H1 (cell line): ENCODE results near the gene AKAP12. TPM values are rescaled to one million over a fixed set of nuclear protein-coding genes. Genes with fewer than 3 reads are reported as not detected.

Experiments
- CTCF ChIA-PET: fragments of 300-600 bp; sonication (Branson Sonifier 250); formaldehyde crosslinking; loops from one replicate; lab custom pipeline; 2021; ENCODE audit not compliant: partially characterized antibody; lab: Charles Lee
- POLR2A ChIA-PET: fragments of 300-600 bp; sonication (Branson Sonifier 250); formaldehyde crosslinking; loops from one replicate; lab custom pipeline; 2021; ENCODE audit warnings: inconsistent platforms; ENCODE audit not compliant: partially characterized antibody; lab: Charles Lee
- DNase-seq, 2 experiments: peaks; one replicate each; pipeline versions ENCODE4 v3.0.0 to v3.0.0-alpha.2; 2010 to 2022; ENCODE audit warnings: low spot score in 2 of 2, low read depth in 1 of 2, mixed read lengths in 1 of 2
- FAIRE-seq: peaks from 2 replicates; lab custom pipeline; 2011; peaks lifted over from hg19 to GRCh38; lab: Jason Lieb, UNC
- H2AFZ ChIP-seq: 2 replicates; pipeline ENCODE4 v1.8.1; 2012; ENCODE audit warnings: low read length, inconsistent platforms
- H2AK5ac ChIP-seq: 2 replicates; pipeline ENCODE4 v1.6.1; 2013; ENCODE audit warnings: low read depth, low read length
- H2BK120ac ChIP-seq: replicated peaks from 2 replicates; pipeline ENCODE3; 2013; ENCODE audit warnings: low read depth, low read length, inconsistent platforms
- H2BK12ac ChIP-seq: 2 replicates; pipeline ENCODE4 v1.6.1; 2013; ENCODE audit warnings: low read depth, low read length
- H2BK15ac ChIP-seq: 2 replicates; pipeline ENCODE4 v1.6.1; 2013; ENCODE audit warnings: low read length
- H2BK20ac ChIP-seq: 2 replicates; pipeline ENCODE4 v1.6.1; 2013; ENCODE audit warnings: low read length
- H2BK5ac ChIP-seq: 2 replicates; pipeline ENCODE4 v1.6.1; 2013; ENCODE audit warnings: low read depth, low read length
- H3K14ac ChIP-seq: 2 replicates; pipeline ENCODE4 v1.6.1; 2013; ENCODE audit warnings: inconsistent platforms; ENCODE audit not compliant: insufficient read length
- H3K18ac ChIP-seq: 2 replicates; pipeline ENCODE4 v1.6.1; 2013; ENCODE audit warnings: low read length; ENCODE audit errors: extremely low read depth
- H3K23ac ChIP-seq: 2 replicates; pipeline ENCODE4 v1.6.1; 2013; ENCODE audit warnings: inconsistent platforms; ENCODE audit not compliant: insufficient read length
- H3K23me2 ChIP-seq: 2 replicates; pipeline ENCODE4 v1.6.1; 2013; ENCODE audit warnings: low read depth, low read length
- H3K27ac ChIP-seq: 2 replicates; pipeline ENCODE4 v1.6.1; 2011; ENCODE audit warnings: low read depth, low read length, inconsistent platforms
- H3K27me3 ChIP-seq, 4 experiments: replicated peaks in 1 of 4; 1 replicate in 1 of 4; 2 replicates in 3 of 4; pipeline versions ENCODE4 v1.6.1 to v1.8.1; 2011 to 2013; ENCODE audit warnings: low read length in 3 of 4, mild to moderate bottlenecking in 3 of 4, inconsistent platforms in 2 of 4, mixed read lengths in 2 of 4, moderate library complexity in 1 of 4; ENCODE audit not compliant: control insufficient read depth in 3 of 4, insufficient read depth in 3 of 4; ENCODE audit errors: extremely low read depth in 1 of 4
- H3K36me3 ChIP-seq, 4 experiments: 2 replicates each; pipeline versions ENCODE4 v1.6.1 to v1.8.1; 2011 to 2013; ENCODE audit warnings: mild to moderate bottlenecking in 4 of 4, low read length in 3 of 4, moderate library complexity in 2 of 4, control low read depth in 1 of 4, inconsistent platforms in 1 of 4; ENCODE audit not compliant: insufficient read depth in 4 of 4, control insufficient read depth in 2 of 4
- H3K4ac ChIP-seq: replicated peaks from 2 replicates; pipeline ENCODE3; 2013; ENCODE audit warnings: low read length, low read depth, mixed read lengths, inconsistent platforms; ENCODE audit not compliant: insufficient read length
- H3K4me1 ChIP-seq, 4 experiments: replicated peaks in 1 of 4; 1 replicate in 1 of 4; 2 replicates in 3 of 4; pipeline versions ENCODE4 v1.6.1 to v1.8.1; 2011 to 2013; ENCODE audit warnings: low read length in 3 of 4, inconsistent platforms in 2 of 4, mixed read lengths in 1 of 4; ENCODE audit not compliant: insufficient read depth in 4 of 4, control insufficient read depth in 3 of 4
- H3K4me2 ChIP-seq, 2 experiments: 2 replicates each; pipeline versions ENCODE4 v1.6.1 to v1.8.1; 2011 to 2013; ENCODE audit warnings: low read depth in 2 of 2, low read length in 2 of 2, control low read depth in 1 of 2, inconsistent platforms in 1 of 2, mild to moderate bottlenecking in 1 of 2; ENCODE audit not compliant: insufficient read depth in 1 of 2
- H3K4me3 ChIP-seq, 4 experiments: fragments of 200-600, 300-600 bp in 1 of 4; sonication (generic), shearing (Covaris generic), sonication (Bioruptor Twin) in 1 of 4; 2 replicates each; pipeline versions ENCODE4 v1.5.1 to v1.8.1; 2011 to 2016; ENCODE audit warnings: low read length in 4 of 4, low read depth in 3 of 4, control low read depth in 2 of 4, inconsistent platforms in 2 of 4, mild to moderate bottlenecking in 2 of 4, mixed read lengths in 1 of 4, moderate library complexity in 1 of 4; ENCODE audit not compliant: insufficient read depth in 2 of 4; ENCODE audit errors: extremely low read depth in 1 of 4
- H3K56ac ChIP-seq: replicated peaks from 2 replicates; pipeline ENCODE3; 2013; ENCODE audit warnings: low read depth, mild to moderate bottlenecking, mixed read lengths, low read length, inconsistent platforms; ENCODE audit not compliant: insufficient read length
- H3K79me1 ChIP-seq: 2 replicates; pipeline ENCODE4 v1.6.1; 2013; ENCODE audit warnings: low read depth, low read length, control low read depth
- H3K79me2 ChIP-seq, 2 experiments: 2 replicates each; pipeline versions ENCODE4 v1.6.1 to v1.8.1; 2012 to 2013; ENCODE audit warnings: low read length in 2 of 2, mild to moderate bottlenecking in 2 of 2, inconsistent platforms in 1 of 2; ENCODE audit not compliant: insufficient read depth in 2 of 2, control insufficient read depth in 1 of 2
- H3K9ac ChIP-seq, 4 experiments: replicated peaks in 1 of 4; 1 replicate in 1 of 4; 2 replicates in 3 of 4; pipeline versions ENCODE4 v1.6.1 to v1.8.1; 2011 to 2013; ENCODE audit warnings: low read depth in 3 of 4, low read length in 3 of 4, control low read depth in 2 of 4, mild to moderate bottlenecking in 2 of 4, moderate library complexity in 2 of 4, inconsistent platforms in 1 of 4; ENCODE audit errors: extremely low read depth in 1 of 4
- H3K9me3 ChIP-seq, 2 experiments: 2 replicates each; pipeline versions ENCODE4 v1.6.1 to v1.8.1; 2012 to 2013; ENCODE audit warnings: mild to moderate bottlenecking in 2 of 2, moderate library complexity in 2 of 2, control low read depth in 1 of 2, inconsistent platforms in 1 of 2, low read depth in 1 of 2, low read length in 1 of 2, mixed read lengths in 1 of 2; ENCODE audit not compliant: insufficient read depth in 2 of 2
- H4K20me1 ChIP-seq, 2 experiments: replicated peaks in 1 of 2; 2 replicates each; pipeline versions ENCODE3 to v1.8.1; 2011 to 2013; ENCODE audit warnings: inconsistent platforms in 2 of 2, low read length in 2 of 2, mild to moderate bottlenecking in 1 of 2; ENCODE audit not compliant: insufficient read depth in 2 of 2, control insufficient read depth in 1 of 2
- H4K5ac ChIP-seq: 2 replicates; pipeline ENCODE4 v1.6.1; 2013; ENCODE audit warnings: low read length, low read depth, mixed read lengths, inconsistent platforms; ENCODE audit not compliant: insufficient read length
- H4K8ac ChIP-seq: 2 replicates; pipeline ENCODE4 v1.8.0; 2013; ENCODE audit warnings: mild to moderate bottlenecking, moderate library complexity, low read length, inconsistent platforms; ENCODE audit not compliant: insufficient read depth; ENCODE audit errors: extremely low read depth
- H4K91ac ChIP-seq: replicated peaks from 2 replicates; pipeline ENCODE3; 2013; ENCODE audit warnings: low read length, mixed read lengths, inconsistent platforms; ENCODE audit not compliant: insufficient read length
- EP300 ChIP-seq, 2 experiments: IDR thresholded peaks; 1 replicate in 1 of 2; 2 replicates in 1 of 2; pipeline ENCODE4 v1.6.1; 2011 to 2012; ENCODE audit warnings: low read depth in 2 of 2, low read length in 2 of 2, mild to moderate bottlenecking in 2 of 2, borderline replicate concordance in 1 of 2, inconsistent platforms in 1 of 2, moderate library complexity in 1 of 2
- PHF8 ChIP-seq: fragments of 200-600 bp; sonication (generic); conservative IDR thresholded peaks from 2 replicates; pipeline ENCODE4 v1.7.1; 2012; ENCODE audit warnings: low read depth, mild to moderate bottlenecking, inconsistent platforms, low read length, moderate library complexity
- POLR2AphosphoS5 ChIP-seq: IDR thresholded peaks from 2 replicates; pipeline ENCODE4 v1.6.1; 2011; ENCODE audit warnings: low read depth, low read length
- RAD21 ChIP-seq, 2 experiments: IDR thresholded peaks in 1 of 2; conservative IDR thresholded peaks in 1 of 2; 2 replicates each; pipeline ENCODE4 v1.6.1; 2011; ENCODE audit warnings: low read depth in 2 of 2, low read length in 2 of 2, improper control_type of control experiment in 1 of 2, inconsistent platforms in 1 of 2, mild to moderate bottlenecking in 1 of 2, moderate library complexity in 1 of 2
- RBBP5 ChIP-seq: IDR thresholded peaks from 2 replicates; pipeline ENCODE4 v1.7.1; 2012; ENCODE audit warnings: low read depth, mild to moderate bottlenecking, inconsistent platforms, low read length, moderate library complexity, borderline replicate concordance
- SIRT6 ChIP-seq: IDR thresholded peaks from one replicate; pipeline ENCODE4 v1.7.1; 2012; ENCODE audit warnings: low read length, inconsistent platforms
- SP1 ChIP-seq: IDR thresholded peaks from 2 replicates; pipeline ENCODE4 v1.6.1; 2011; ENCODE audit warnings: low read depth, low read length
- YY1 ChIP-seq: IDR thresholded peaks from 2 replicates; pipeline ENCODE4 v1.6.1; 2011; ENCODE audit warnings: low read depth, mild to moderate bottlenecking, low read length
- WGBS, 2 experiments: shearing (Covaris generic) in 1 of 2; methylation state at CpG; one replicate each; pipeline versions ENCODE4 v1.1.6 to v1.1.7; 2013 to 2015; ENCODE audit warnings: low lambda C conversion rate in 2 of 2, mixed read lengths in 2 of 2, inconsistent platforms in 1 of 2, low coverage in 1 of 2, missing lambda C conversion rate in 1 of 2; ENCODE audit not compliant: insufficient replicate concordance in 2 of 2, insufficient coverage in 1 of 2, insufficient read length in 1 of 2; ENCODE audit errors: extremely low coverage in 1 of 2, missing lambda C conversion rate in 1 of 2; 5-methylcytosine and 5-hydroxymethylcytosine counted together
- polyA plus RNA-seq, 7 experiments: library from polyadenylated mRNA; depleted of rRNA in 3 of 7; stranded (reverse) in 5 of 7; unstranded in 2 of 7; fragments of >200 nt in 5 of 7; fragments of 200-250 nt in 2 of 7; gene quantifications; 1 replicate in 5 of 7; 2 replicates in 1 of 7; 4 replicates in 1 of 7; pipeline versions ENCODE4 v1.2.1 to v1.2.3, GENCODE V29; 2011 to 2013; ENCODE audit warnings: missing spikeins in 2 of 7, mixed read lengths in 2 of 7
- total RNA-seq: library from RNA; stranded (reverse); fragmentation: NEBNext Ultra II Directional; extraction: Animal tissue kit (Norgen Biotek cat#: 25700); gene quantifications from 2 replicates; pipeline ENCODE4 v1.2.1, GENCODE V29; 2021

AKAP12 gene
- total and polyA plus RNA-seq, 2 of the 8 experiments (the other 6 are each of a cell fraction or from before 2014, with no cell fraction given) = 14.6 to 79.2 TPM

GRCh38 chr6:151330130-151330696 is 90.4 kb downstream of the AKAP12 start:
- H2AFZ ChIP-seq = no peak overlapping the region
- no peak overlapping the region for H3K56ac ChIP-seq
- H3K79me2 ChIP-seq = no peaks in the 10 kb centered on the region; a peak in 1 of 4 replicates
- ChIA-PET POLR2A (no interaction called here), CTCF (interaction anchor here (1.0 to 1.4 kb wide), 5 partner anchors 42 to 415 kb away, joined by 3 to 4 read pairs (median 3); no protein-coding TSS in a partner anchor)
- no peak for FAIRE-seq
- H2BK120ac ChIP-seq = no peak overlapping the region
- H2BK20ac ChIP-seq = no peak overlapping the region
- H3K4ac ChIP-seq = no peak overlapping the region
- H3K9ac ChIP-seq = no peak overlapping the region
- no peak overlapping the region for H3K18ac ChIP-seq
- TF ChIP-seq PHF8 (no peak), YY1 (no peak), RBBP5 (no peak), POLR2AphosphoS5 (no peak), EP300 (IDR thresholded peaks at IDR 0.05; ENCODE audit: borderline replicate concordance in 1 of 2, low read depth in 2 of 2, low read length in 2 of 2) (no peak), SIRT6 (no peak), RAD21 (IDR thresholded peaks at IDR 0.05 in 1 of 2, conservative IDR thresholded peaks at IDR 0.05 in 1 of 2; ENCODE audit: low read depth in 2 of 2, low read length in 2 of 2) (no peak), SP1 (no peak)
- peaks cover 0 to 2% (median under 1%) of the 10 kb centered on the region in 4 experiments; a peak in 2 of 7 replicates for H3K27me3 ChIP-seq
- no peak overlapping the region for H2BK12ac ChIP-seq
- no peak overlapping the region for H4K91ac ChIP-seq
- H2AK5ac ChIP-seq = no peak overlapping the region
- H3K9me3 ChIP-seq = no peaks in the 10 kb centered on the region
- H3K36me3 ChIP-seq = no peaks in the 10 kb centered on the region
- H3K23ac ChIP-seq = no peak overlapping the region
- no peak overlapping the region for H2BK15ac ChIP-seq
- 88% methylated on average over 6 of the region's 6 CpGs; no CpG with 5 or more reads in 1 of the 2 experiments for WGBS, 2 experiments
- no peak overlapping the region for H3K4me2 ChIP-seq
- H3K14ac ChIP-seq = no peak overlapping the region
- peaks cover 2% of the 10 kb centered on the region; the same call in 1 of the 2 replicates for H3K23me2 ChIP-seq
- H3K79me1 ChIP-seq = no peaks in the 10 kb centered on the region; the same call in 1 of the 2 replicates
- no peak overlapping the region for H4K8ac ChIP-seq
- no peak overlapping the region for H3K4me3 ChIP-seq
- H4K5ac ChIP-seq = no peak overlapping the region
- no peak overlapping the region for H3K27ac ChIP-seq
- H2BK5ac ChIP-seq = no peak overlapping the region
- peaks cover 0 to 4% (median 0%) of the 10 kb centered on the region in 4 experiments; a peak in 2 of 7 replicates for H3K4me1 ChIP-seq
- DNase-seq = no peak
- peaks cover 0 to 1% of the 10 kb centered on the region in 2 experiments for H4K20me1 ChIP-seq
